HG02870 (cell line): ENCODE results near the gene CHRNA7.
"Not testable (repeated sequence)": the region's sequence is repeated elsewhere in the genome, so short reads cannot be mapped to it uniquely, and the experiment has no call there.

Source experiments
- ATAC-seq: cut with Tn5 transposase; IDR thresholded peaks from one replicate; pipeline ENCODE4 v1.9.1; 2021; ENCODE audit warnings: mild to moderate bottlenecking, moderate library complexity; ENCODE audit not compliant: unreplicated experiment

The CHRNA7 gene

GRCh38 chr15:32166270-32166669 is 136.0 kb downstream of the CHRNA7 start:
- ATAC-seq: not testable (repeated sequence)

- ATAC-seq: not testable (repeated sequence)
Measured at GRCh38 chr15:32167913-32168312, 137.6 kb downstream of the CHRNA7 start.

GRCh38 chr15:32180579-32180978 is 150.3 kb downstream of the CHRNA7 start:
- ATAC-seq: not testable (repeated sequence)

DNA sequence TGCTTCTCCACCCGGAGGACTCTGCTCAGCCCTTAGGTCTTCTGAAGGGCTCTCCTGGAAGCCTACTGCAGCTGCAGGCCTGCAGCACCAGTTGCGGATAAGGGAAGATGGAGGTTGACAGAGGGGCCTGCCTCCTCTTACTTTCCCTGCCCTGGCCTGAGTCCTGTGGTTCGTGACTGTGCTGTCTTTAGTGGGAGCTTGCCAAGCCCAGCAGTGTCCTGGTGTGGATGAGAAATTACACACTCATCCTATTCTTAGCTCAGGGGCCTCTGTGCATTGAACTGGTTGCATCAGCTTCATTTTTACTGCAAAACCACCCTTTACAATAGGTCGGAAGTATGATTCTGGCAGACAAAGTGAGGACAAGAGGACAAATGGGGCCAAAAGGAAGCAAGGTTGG is 163.5 kb downstream of the CHRNA7 start:
- ATAC-seq: not testable (repeated sequence)

DNA sequence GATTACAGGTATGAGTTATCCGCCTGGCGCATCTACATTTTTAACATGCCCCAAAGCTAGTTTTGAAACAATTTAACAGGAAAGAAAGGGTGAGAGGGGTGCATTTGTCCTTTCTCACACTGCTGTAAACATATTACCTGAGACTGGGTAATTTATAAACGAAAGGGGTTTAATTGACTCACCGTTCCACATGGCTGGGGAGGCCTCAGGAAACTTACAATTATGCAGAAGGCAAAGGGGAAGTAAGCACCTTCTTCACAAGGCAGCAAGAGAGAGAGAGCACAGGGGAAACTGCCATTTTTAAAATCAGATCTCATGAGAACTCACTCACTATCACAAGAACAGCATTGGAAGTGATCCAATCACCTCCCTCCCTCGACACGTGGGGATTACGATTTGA is 165.9 kb downstream of the CHRNA7 start:
- not testable (repeated sequence) for ATAC-seq

GRCh38 chr15:32198938-32199337 is 168.6 kb downstream of the CHRNA7 start:
- ATAC-seq: not testable (repeated sequence)

GRCh38 chr15:32209081-32209480 is 178.8 kb downstream of the CHRNA7 start:
- ATAC-seq: not testable (repeated sequence)

GRCh38 chr15:32218666-32219065 is 188.4 kb downstream of the CHRNA7 start:
- ATAC-seq: no peak
